Measurements from ENCODE around the gene RTEL1.

The RTEL1 gene

GRCh38 chr20:63652192-63652980 lies 5.7 kb upstream of the RTEL1 start:
- DNase-seq (ENCODE audit: low spot score): peak; percentile 51
- no peak for TF ChIP-seq CTCF (IDR thresholded peaks at IDR 0.05; ENCODE audit: extremely low read depth, insufficient read depth, missing control alignments)
- in situ Hi-C loops (cut with MboI; ENCODE audit: low pct_unique_long_range_greater_than_20kb, low sequenced_read_pairs, unreplicated experiment): no loop called here

- TF ChIP-seq CTCF (IDR thresholded peaks at IDR 0.05; ENCODE audit: extremely low read depth, insufficient read depth, missing control alignments): no peak
- in situ Hi-C loops (cut with MboI; ENCODE audit: low pct_unique_long_range_greater_than_20kb, low sequenced_read_pairs, unreplicated experiment): no loop called here
- DNase-seq (ENCODE audit: low spot score): peak; percentile 88
Measured at GRCh38 chr20:63653041-63653973, 4.8 kb upstream of the RTEL1 start, which contains the start of gene STMN3. TSS of gene STMN3 (minus strand) at chr20:63653424. CDS start at chr20:63653345, 79 bp downstream.

GRCh38 chr20:63653974-63654668 lies 4.0 kb upstream of the RTEL1 start:
- in situ Hi-C loops (cut with MboI; ENCODE audit: low pct_unique_long_range_greater_than_20kb, low sequenced_read_pairs, unreplicated experiment): no loop called here
- no peak for DNase-seq (ENCODE audit: low spot score)
- no peak for TF ChIP-seq CTCF (IDR thresholded peaks at IDR 0.05; ENCODE audit: extremely low read depth, insufficient read depth, missing control alignments)

GRCh38 chr20:63655249-63655648 lies 2.9 kb upstream of the RTEL1 start:
- in situ Hi-C loops (cut with MboI; ENCODE audit: low pct_unique_long_range_greater_than_20kb, low sequenced_read_pairs, unreplicated experiment): no loop called here
- DNase-seq (ENCODE audit: low spot score): no peak
- no peak for TF ChIP-seq CTCF (IDR thresholded peaks at IDR 0.05; ENCODE audit: extremely low read depth, insufficient read depth, missing control alignments)

GRCh38 chr20:63656451-63656850 lies 1.7 kb upstream of the RTEL1 start:
- no peak for TF ChIP-seq CTCF (IDR thresholded peaks at IDR 0.05; ENCODE audit: extremely low read depth, insufficient read depth, missing control alignments)
- in situ Hi-C loops (cut with MboI; ENCODE audit: low pct_unique_long_range_greater_than_20kb, low sequenced_read_pairs, unreplicated experiment): no loop called here
- no peak for DNase-seq (ENCODE audit: low spot score)

Data from GM13977 (cell line).